ENCODE data around the gene PSPN.
"Not testable (repeated sequence)": the region's sequence is repeated elsewhere in the genome, so short reads cannot be mapped to it uniquely, and the experiment has no call there.

Gene PSPN

GRCh38 chr19:6373096-6373812, 2.5 kb downstream of the PSPN start:
- DNase-seq = peak; percentile 68

GRCh38 chr19:6372594-6373095, 3.1 kb downstream of the PSPN start, which contains the start of gene ALKBH7:
TSS of gene ALKBH7 (plus strand) at chr19:6372794. CDS start at chr19:6372821, 27 bp downstream.
- peak; percentile 98 for DNase-seq

- no peak for DNase-seq
Observed at GRCh38 chr19:6364353-6364752, 11.4 kb downstream of the PSPN start.

GRCh38 chr19:6362351-6362801, 13.4 kb downstream of the PSPN start:
- DNase-seq = no peak

- no peak for DNase-seq
Observed at GRCh38 chr19:6362027-6362350, 13.7 kb downstream of the PSPN start.

- DNase-seq = not testable (repeated sequence)
Observed at GRCh38 chr19:6360857-6361216, 14.9 kb downstream of the PSPN start.

GRCh38 chr19:6360445-6360844, 15.3 kb downstream of the PSPN start:
- DNase-seq = not testable (repeated sequence)

- DNase-seq = no peak
Observed at GRCh38 chr19:6359568-6360341, 16.0 kb downstream of the PSPN start.

- DNase-seq = no peak
Observed at GRCh38 chr19:6358003-6358402, 17.7 kb downstream of the PSPN start.

GRCh38 chr19:6357174-6357573, 18.6 kb downstream of the PSPN start:
- no peak for DNase-seq

- not testable (repeated sequence) for DNase-seq
Observed at GRCh38 chr19:6355321-6356040, 20.3 kb downstream of the PSPN start.

- no peak for DNase-seq
Observed at GRCh38 chr19:6354098-6354674, 21.5 kb downstream of the PSPN start.

- DNase-seq = no peak
Observed at GRCh38 chr19:6352381-6353165, 23.2 kb downstream of the PSPN start.

- DNase-seq = no peak
Observed at GRCh38 chr19:6350688-6351087, 25.0 kb downstream of the PSPN start.

GRCh38 chr19:6349271-6349670, 26.5 kb downstream of the PSPN start:
- not testable (repeated sequence) for DNase-seq

- no peak for DNase-seq
Observed at GRCh38 chr19:6343462-6343861, 32.3 kb downstream of the PSPN start.

- no peak for DNase-seq
Observed at GRCh38 chr19:6340493-6341201, 35.1 kb downstream of the PSPN start.

GRCh38 chr19:6334490-6335285, 41.0 kb downstream of the PSPN start:
- DNase-seq = no peak

GRCh38 chr19:6333439-6333838, 42.3 kb downstream of the PSPN start, which contains the start of gene ACER1:
TSS of gene ACER1 (minus strand) at chr19:6333612. CDS start at chr19:6333551, 61 bp downstream.
- DNase-seq = no peak

GRCh38 chr19:6326815-6327214, 48.9 kb downstream of the PSPN start:
- no peak for DNase-seq

- no peak for DNase-seq
Observed at GRCh38 chr19:6325614-6326013, 50.1 kb downstream of the PSPN start.

Data from NCI-H2081 treated with DMSO at 0.1 percent for 48 hours (cell line).